HEK293 (cell line): ENCODE measurements around the gene TMOD4.

Source experiments
- KLF16 ChIP-seq: fragments of 450-650 bp; formaldehyde crosslinking; IDR thresholded peaks from 2 replicates; pipeline ENCODE4 v1.5.1; 2017; ENCODE audit warnings: missing biosample characterization, missing genetic modification characterization
- YY1 ChIP-seq: fragments of 450-650 bp; formaldehyde crosslinking; IDR thresholded peaks from 2 replicates; pipeline ENCODE4 v1.5.1; 2018; ENCODE audit warnings: missing biosample characterization, missing genetic modification characterization
- ZBTB20 ChIP-seq: fragments of 450-650 bp; formaldehyde crosslinking; IDR thresholded peaks from 2 replicates; pipeline ENCODE4 v1.5.1; 2016; ENCODE audit warnings: missing biosample characterization, missing genetic modification characterization
- ZNF121 ChIP-seq: fragments of 450-650 bp; formaldehyde crosslinking; IDR thresholded peaks from 2 replicates; pipeline ENCODE4 v1.5.1; 2016; ENCODE audit warnings: missing biosample characterization, missing genetic modification characterization
- ZNF274 ChIP-seq, 2 experiments: fragments of 200-500 bp in 1 of 2; fragments of 450-650 bp in 1 of 2; sonication (Bioruptor generic) in 1 of 2; formaldehyde crosslinking in 1 of 2; IDR thresholded peaks; 2 replicates each; pipeline versions ENCODE4 v1.5.1 to v1.6.1; 2014 to 2016; ENCODE audit warnings: borderline replicate concordance in 1 of 2, inconsistent platforms in 1 of 2, low read length in 1 of 2, missing biosample characterization in 1 of 2, missing genetic modification characterization in 1 of 2
- ZNF324 ChIP-seq: fragments of 450-650 bp; formaldehyde crosslinking; IDR thresholded peaks from 2 replicates; pipeline ENCODE4 v1.5.1; 2016; ENCODE audit warnings: missing biosample characterization, missing genetic modification characterization
- ZNF354C ChIP-seq: fragments of 450-650 bp; formaldehyde crosslinking; IDR thresholded peaks from 2 replicates; pipeline ENCODE4 v1.5.1; 2016; ENCODE audit warnings: missing biosample characterization, missing genetic modification characterization, low read depth, borderline replicate concordance
- ZNF433 ChIP-seq: fragments of 450-650 bp; formaldehyde crosslinking; IDR thresholded peaks from 2 replicates; pipeline ENCODE4 v1.5.1; 2016; ENCODE audit warnings: missing biosample characterization, missing genetic modification characterization, low read depth
- ZNF510 ChIP-seq: fragments of 450-650 bp; formaldehyde crosslinking; IDR thresholded peaks from 2 replicates; pipeline ENCODE4 v1.5.1; 2018; ENCODE audit warnings: mild to moderate bottlenecking, missing genetic modification characterization, missing biosample characterization; ENCODE audit not compliant: insufficient replicate concordance
- ZNF530 ChIP-seq: fragments of 450-650 bp; formaldehyde crosslinking; IDR thresholded peaks from 2 replicates; pipeline ENCODE4 v1.5.1; 2016; ENCODE audit warnings: low read depth, missing biosample characterization, missing genetic modification characterization
- ZNF747 ChIP-seq: fragments of 450-650 bp; formaldehyde crosslinking; IDR thresholded peaks from 2 replicates; pipeline ENCODE4 v1.5.1; 2016; ENCODE audit warnings: missing biosample characterization, missing genetic modification characterization
- ZNF776 ChIP-seq: fragments of 450-650 bp; formaldehyde crosslinking; IDR thresholded peaks from 2 replicates; pipeline ENCODE4 v1.5.0; 2017; ENCODE audit warnings: missing biosample characterization, missing genetic modification characterization, borderline replicate concordance
- ZNF785 ChIP-seq: fragments of 450-650 bp; formaldehyde crosslinking; IDR thresholded peaks from 2 replicates; pipeline ENCODE4 v1.5.1; 2016; ENCODE audit warnings: missing biosample characterization, missing genetic modification characterization
- ZSCAN16 ChIP-seq: fragments of 450-650 bp; formaldehyde crosslinking; IDR thresholded peaks from 2 replicates; pipeline ENCODE4 v1.5.1; 2016; ENCODE audit warnings: missing biosample characterization, missing genetic modification characterization
- TF ChIP-seq, protein P1 (sequence below): fragments of 450-650 bp; formaldehyde crosslinking; IDR thresholded peaks from 2 replicates; pipeline ENCODE4 v1.5.1; 2016; ENCODE audit warnings: missing biosample characterization, missing genetic modification characterization
- TF ChIP-seq, protein P2 (sequence below): fragments of 450-650 bp; formaldehyde crosslinking; IDR thresholded peaks from 2 replicates; pipeline ENCODE4 v1.5.1; 2016; ENCODE audit warnings: missing biosample characterization, missing genetic modification characterization
- TF ChIP-seq, protein P3 (sequence below): fragments of 450-650 bp; formaldehyde crosslinking; IDR thresholded peaks from 2 replicates; pipeline ENCODE4 v1.5.1; 2016; ENCODE audit warnings: missing biosample characterization, missing genetic modification characterization
- TF ChIP-seq, protein P4 (sequence below): fragments of 450-650 bp; formaldehyde crosslinking; conservative IDR thresholded peaks from 2 replicates; pipeline ENCODE4 v1.5.1; 2016; ENCODE audit warnings: low read depth, missing biosample characterization, missing genetic modification characterization
- TF ChIP-seq, protein P5 (sequence below): fragments of 450-650 bp; formaldehyde crosslinking; IDR thresholded peaks from 2 replicates; pipeline ENCODE4 v1.5.1; 2017; ENCODE audit warnings: missing biosample characterization, missing genetic modification characterization
- TF ChIP-seq, protein P6 (sequence below): fragments of 450-650 bp; formaldehyde crosslinking; IDR thresholded peaks from 2 replicates; pipeline ENCODE4 v1.5.1; 2016; ENCODE audit warnings: missing biosample characterization, missing genetic modification characterization, borderline replicate concordance

Gene TMOD4

DNA sequence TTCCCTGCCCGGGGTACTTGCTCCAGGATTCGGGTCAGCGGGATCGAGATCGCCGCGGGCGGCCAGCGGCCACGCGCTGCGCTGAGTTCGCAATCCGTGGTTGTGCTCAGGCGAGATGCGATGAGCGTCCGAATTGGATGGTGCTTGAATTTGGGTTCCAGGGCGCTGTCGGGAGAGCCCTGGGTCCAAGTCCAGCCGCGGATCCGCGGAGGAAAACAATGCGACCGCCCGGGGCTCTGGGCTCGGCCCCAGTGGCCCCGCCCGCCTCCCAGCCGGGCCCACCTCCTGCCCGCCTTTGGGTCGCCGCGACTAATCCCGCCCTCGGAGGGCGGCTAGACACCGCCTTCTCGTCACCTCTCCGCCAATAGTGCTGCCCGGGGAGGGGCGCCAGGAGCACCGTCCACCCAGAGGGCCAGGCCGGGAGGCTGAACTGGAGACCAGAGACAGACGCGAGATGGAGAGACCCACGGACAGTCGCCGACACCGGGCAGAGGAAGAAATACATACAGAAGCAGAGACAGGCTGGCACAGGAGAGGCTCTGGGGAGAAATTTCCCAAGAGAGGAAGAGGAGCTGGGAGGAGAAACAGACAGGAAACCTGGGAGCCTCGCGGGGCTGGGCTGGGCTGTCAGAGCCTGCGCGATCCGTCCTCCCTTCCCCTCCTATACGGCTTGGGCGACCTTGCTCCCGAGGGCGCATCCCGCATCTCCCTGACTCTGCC is 29.2 kb downstream of the TMOD4 start, which contains the start of gene SEMA6C (continued):
- TF ChIP-seq ZNF354C (tag by site-specific recombination): no peak
- no peak for TF ChIP-seq ZNF530
- peak; percentile 74; the same call in 1 of the 2 replicates for TF ChIP-seq ZSCAN16 (tag by site-specific recombination)
- no peak for TF ChIP-seq ZNF433 (tag by site-specific recombination)
- TF ChIP-seq, protein P1, sequence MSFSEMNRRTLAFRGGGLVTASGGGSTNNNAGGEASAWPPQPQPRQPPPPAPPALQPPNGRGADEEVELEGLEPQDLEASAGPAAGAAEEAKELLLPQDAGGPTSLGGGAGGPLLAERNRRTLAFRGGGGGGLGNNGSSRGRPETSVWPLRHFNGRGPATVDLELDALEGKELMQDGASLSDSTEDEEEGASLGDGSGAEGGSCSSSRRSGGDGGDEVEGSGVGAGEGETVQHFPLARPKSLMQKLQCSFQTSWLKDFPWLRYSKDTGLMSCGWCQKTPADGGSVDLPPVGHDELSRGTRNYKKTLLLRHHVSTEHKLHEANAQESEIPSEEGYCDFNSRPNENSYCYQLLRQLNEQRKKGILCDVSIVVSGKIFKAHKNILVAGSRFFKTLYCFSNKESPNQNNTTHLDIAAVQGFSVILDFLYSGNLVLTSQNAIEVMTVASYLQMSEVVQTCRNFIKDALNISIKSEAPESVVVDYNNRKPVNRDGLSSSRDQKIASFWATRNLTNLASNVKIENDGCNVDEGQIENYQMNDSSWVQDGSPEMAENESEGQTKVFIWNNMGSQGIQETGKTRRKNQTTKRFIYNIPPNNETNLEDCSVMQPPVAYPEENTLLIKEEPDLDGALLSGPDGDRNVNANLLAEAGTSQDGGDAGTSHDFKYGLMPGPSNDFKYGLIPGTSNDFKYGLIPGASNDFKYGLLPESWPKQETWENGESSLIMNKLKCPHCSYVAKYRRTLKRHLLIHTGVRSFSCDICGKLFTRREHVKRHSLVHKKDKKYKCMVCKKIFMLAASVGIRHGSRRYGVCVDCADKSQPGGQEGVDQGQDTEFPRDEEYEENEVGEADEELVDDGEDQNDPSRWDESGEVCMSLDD (tag by site-specific recombination): no peak
- TF ChIP-seq, protein P2, sequence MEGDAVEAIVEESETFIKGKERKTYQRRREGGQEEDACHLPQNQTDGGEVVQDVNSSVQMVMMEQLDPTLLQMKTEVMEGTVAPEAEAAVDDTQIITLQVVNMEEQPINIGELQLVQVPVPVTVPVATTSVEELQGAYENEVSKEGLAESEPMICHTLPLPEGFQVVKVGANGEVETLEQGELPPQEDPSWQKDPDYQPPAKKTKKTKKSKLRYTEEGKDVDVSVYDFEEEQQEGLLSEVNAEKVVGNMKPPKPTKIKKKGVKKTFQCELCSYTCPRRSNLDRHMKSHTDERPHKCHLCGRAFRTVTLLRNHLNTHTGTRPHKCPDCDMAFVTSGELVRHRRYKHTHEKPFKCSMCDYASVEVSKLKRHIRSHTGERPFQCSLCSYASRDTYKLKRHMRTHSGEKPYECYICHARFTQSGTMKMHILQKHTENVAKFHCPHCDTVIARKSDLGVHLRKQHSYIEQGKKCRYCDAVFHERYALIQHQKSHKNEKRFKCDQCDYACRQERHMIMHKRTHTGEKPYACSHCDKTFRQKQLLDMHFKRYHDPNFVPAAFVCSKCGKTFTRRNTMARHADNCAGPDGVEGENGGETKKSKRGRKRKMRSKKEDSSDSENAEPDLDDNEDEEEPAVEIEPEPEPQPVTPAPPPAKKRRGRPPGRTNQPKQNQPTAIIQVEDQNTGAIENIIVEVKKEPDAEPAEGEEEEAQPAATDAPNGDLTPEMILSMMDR (tag by site-specific recombination): no peak
- no peak for TF ChIP-seq ZNF747 (tag by site-specific recombination)
- TF ChIP-seq, protein P3, sequence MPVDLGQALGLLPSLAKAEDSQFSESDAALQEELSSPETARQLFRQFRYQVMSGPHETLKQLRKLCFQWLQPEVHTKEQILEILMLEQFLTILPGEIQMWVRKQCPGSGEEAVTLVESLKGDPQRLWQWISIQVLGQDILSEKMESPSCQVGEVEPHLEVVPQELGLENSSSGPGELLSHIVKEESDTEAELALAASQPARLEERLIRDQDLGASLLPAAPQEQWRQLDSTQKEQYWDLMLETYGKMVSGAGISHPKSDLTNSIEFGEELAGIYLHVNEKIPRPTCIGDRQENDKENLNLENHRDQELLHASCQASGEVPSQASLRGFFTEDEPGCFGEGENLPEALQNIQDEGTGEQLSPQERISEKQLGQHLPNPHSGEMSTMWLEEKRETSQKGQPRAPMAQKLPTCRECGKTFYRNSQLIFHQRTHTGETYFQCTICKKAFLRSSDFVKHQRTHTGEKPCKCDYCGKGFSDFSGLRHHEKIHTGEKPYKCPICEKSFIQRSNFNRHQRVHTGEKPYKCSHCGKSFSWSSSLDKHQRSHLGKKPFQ (tag by site-specific recombination): no peak
- TF ChIP-seq, protein P4, sequence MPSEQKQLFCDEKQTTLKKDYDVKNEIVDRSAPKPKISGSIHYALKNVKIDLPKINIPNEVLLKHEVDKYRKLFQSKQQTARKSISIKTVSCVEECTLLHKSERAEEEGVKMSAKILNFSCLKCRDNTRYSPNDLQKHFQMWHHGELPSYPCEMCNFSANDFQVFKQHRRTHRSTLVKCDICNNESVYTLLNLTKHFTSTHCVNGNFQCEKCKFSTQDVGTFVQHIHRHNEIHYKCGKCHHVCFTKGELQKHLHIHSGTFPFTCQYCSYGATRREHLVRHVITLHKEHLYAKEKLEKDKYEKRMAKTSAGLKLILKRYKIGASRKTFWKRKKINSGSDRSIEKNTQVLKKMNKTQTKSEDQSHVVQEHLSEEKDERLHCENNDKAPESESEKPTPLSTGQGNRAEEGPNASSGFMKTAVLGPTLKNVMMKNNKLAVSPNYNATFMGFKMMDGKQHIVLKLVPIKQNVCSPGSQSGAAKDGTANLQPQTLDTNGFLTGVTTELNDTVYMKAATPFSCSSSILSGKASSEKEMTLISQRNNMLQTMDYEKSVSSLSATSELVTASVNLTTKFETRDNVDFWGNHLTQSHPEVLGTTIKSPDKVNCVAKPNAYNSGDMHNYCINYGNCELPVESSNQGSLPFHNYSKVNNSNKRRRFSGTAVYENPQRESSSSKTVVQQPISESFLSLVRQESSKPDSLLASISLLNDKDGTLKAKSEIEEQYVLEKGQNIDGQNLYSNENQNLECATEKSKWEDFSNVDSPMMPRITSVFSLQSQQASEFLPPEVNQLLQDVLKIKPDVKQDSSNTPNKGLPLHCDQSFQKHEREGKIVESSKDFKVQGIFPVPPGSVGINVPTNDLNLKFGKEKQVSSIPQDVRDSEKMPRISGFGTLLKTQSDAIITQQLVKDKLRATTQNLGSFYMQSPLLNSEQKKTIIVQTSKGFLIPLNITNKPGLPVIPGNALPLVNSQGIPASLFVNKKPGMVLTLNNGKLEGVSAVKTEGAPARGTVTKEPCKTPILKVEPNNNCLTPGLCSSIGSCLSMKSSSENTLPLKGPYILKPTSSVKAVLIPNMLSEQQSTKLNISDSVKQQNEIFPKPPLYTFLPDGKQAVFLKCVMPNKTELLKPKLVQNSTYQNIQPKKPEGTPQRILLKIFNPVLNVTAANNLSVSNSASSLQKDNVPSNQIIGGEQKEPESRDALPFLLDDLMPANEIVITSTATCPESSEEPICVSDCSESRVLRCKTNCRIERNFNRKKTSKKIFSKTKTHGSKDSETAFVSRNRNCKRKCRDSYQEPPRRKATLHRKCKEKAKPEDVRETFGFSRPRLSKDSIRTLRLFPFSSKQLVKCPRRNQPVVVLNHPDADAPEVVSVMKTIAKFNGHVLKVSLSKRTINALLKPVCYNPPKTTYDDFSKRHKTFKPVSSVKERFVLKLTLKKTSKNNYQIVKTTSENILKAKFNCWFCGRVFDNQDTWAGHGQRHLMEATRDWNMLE (tag by site-specific recombination): no peak
- no peak for TF ChIP-seq YY1
- TF ChIP-seq ZBTB20 (tag by site-specific recombination): peak; percentile 72
- no peak for TF ChIP-seq ZNF324 (tag by site-specific recombination)
- TF ChIP-seq, protein P5, sequence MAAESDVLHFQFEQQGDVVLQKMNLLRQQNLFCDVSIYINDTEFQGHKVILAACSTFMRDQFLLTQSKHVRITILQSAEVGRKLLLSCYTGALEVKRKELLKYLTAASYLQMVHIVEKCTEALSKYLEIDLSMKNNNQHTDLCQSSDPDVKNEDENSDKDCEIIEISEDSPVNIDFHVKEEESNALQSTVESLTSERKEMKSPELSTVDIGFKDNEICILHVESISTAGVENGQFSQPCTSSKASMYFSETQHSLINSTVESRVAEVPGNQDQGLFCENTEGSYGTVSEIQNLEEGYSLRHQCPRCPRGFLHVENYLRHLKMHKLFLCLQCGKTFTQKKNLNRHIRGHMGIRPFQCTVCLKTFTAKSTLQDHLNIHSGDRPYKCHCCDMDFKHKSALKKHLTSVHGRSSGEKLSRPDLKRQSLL (tag by site-specific recombination): no peak
- no peak for TF ChIP-seq ZNF274 (IDR thresholded peaks at IDR 0.05; ENCODE audit: low read length)
- TF ChIP-seq ZNF274 (tag by site-specific recombination; IDR thresholded peaks at IDR 0.05; ENCODE audit: borderline replicate concordance): no peak
- no peak for TF ChIP-seq ZNF510
- TF ChIP-seq ZNF121 (tag by site-specific recombination): no peak
- no peak for TF ChIP-seq ZNF776 (tag by site-specific recombination)
- TF ChIP-seq, protein P6, sequence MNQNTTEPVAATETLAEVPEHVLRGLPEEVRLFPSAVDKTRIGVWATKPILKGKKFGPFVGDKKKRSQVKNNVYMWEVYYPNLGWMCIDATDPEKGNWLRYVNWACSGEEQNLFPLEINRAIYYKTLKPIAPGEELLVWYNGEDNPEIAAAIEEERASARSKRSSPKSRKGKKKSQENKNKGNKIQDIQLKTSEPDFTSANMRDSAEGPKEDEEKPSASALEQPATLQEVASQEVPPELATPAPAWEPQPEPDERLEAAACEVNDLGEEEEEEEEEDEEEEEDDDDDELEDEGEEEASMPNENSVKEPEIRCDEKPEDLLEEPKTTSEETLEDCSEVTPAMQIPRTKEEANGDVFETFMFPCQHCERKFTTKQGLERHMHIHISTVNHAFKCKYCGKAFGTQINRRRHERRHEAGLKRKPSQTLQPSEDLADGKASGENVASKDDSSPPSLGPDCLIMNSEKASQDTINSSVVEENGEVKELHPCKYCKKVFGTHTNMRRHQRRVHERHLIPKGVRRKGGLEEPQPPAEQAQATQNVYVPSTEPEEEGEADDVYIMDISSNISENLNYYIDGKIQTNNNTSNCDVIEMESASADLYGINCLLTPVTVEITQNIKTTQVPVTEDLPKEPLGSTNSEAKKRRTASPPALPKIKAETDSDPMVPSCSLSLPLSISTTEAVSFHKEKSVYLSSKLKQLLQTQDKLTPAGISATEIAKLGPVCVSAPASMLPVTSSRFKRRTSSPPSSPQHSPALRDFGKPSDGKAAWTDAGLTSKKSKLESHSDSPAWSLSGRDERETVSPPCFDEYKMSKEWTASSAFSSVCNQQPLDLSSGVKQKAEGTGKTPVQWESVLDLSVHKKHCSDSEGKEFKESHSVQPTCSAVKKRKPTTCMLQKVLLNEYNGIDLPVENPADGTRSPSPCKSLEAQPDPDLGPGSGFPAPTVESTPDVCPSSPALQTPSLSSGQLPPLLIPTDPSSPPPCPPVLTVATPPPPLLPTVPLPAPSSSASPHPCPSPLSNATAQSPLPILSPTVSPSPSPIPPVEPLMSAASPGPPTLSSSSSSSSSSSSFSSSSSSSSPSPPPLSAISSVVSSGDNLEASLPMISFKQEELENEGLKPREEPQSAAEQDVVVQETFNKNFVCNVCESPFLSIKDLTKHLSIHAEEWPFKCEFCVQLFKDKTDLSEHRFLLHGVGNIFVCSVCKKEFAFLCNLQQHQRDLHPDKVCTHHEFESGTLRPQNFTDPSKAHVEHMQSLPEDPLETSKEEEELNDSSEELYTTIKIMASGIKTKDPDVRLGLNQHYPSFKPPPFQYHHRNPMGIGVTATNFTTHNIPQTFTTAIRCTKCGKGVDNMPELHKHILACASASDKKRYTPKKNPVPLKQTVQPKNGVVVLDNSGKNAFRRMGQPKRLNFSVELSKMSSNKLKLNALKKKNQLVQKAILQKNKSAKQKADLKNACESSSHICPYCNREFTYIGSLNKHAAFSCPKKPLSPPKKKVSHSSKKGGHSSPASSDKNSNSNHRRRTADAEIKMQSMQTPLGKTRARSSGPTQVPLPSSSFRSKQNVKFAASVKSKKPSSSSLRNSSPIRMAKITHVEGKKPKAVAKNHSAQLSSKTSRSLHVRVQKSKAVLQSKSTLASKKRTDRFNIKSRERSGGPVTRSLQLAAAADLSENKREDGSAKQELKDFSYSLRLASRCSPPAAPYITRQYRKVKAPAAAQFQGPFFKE (tag by site-specific recombination): no peak
- no peak for TF ChIP-seq ZNF785 (tag by site-specific recombination)
- no peak for TF ChIP-seq KLF16 (tag by site-specific recombination)
